Ramos (cell line): ENCODE measurements around the gene NDST1.
"Not testable (repeated sequence)": the region's sequence is repeated elsewhere in the genome, so short reads cannot be mapped to it uniquely, and the experiment has no call there.

ENCODE experiments used
- in situ Hi-C: fragments of 300-500 bp; cut with MboI; formaldehyde crosslinking; loops from one replicate; pipeline ENCODE4 v1.14.3; 2022; ENCODE audit warnings: low sequenced_read_pairs; ENCODE audit not compliant: unreplicated experiment

The NDST1 gene

DNA sequence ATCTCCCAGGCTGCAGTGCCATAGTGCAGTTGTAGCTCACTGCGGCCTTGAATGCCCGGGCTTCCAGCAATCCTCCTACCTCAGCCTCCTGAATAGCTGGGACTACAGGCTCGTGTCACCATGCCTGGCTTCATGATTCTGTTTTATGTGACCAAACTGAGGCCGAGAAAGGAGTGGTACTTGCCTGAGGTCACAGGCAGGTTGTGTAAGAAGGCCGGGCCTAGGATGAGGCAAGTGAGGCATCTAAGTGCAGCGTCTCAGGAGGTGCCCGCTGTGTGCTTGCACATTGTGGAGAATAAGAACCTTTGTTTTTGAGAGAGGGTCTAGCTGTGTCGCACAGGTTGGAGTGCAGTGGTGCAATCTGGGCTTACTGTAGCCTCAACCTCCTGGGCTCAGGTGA, 2.1 kb upstream of the NDST1 start:
- in situ Hi-C loops, result no loop called here

DNA sequence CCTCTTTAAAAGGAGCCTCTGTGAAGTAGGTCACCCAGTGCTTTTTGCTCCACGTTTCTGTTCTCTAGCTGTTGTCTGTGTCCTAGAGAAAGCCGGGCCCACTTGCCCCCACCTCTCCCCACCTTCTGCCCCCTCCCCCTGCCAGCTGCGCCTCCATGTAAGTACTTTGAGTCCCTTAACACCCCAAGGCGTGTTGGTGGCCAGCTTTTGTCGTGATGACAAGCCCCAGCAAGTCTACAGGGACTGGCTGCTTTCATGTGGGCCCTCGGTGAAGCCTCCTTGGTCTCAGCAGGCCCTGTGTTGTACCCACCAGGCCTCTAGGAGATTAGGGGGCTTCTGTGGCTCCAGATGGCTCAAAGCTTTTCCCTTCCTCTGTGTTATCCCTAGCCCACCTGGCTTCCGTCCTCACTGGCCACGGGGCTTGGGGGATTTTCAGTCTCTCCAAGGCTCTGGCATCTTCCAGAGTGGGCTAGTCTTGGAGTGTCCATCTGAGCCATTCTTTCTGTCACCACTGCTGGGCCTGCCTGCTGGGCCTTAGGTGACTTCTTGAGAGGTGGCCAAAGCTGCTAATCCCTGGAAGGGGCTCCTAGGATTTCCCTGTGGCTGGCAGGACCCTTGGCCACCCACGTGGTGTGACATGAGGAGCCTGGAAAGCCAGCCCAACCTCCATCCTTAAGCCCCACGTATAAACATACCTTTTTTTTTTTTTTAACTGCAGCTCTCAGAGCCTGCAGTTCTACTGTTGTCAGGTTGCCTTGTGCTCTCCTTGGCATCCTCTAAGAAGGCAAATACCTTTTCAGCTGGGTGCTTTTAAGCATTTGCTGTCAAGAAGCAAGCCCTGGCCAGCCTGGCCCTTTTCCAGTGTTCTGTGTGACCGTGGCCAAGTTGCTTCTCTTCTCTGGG, 1.1 kb upstream of the NDST1 start:
- in situ Hi-C loops, result no loop called here

DNA sequence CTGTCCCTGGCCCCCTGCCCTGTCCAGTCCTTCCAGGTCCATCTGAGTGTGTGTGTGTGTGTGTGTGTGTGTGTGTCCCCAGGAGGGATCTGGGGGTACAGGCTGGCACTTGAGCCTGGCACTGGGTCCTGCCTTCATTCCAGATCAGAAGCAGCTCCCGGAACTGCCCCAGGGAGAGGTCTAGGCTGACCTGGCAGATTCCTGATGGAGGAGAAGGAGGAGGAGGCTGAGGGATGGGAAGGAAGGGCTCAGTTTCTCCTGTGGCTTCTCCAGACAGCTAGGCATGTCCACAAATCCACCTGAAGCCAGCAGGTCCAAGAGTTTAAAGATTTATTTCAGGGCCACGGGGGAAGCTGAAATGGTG, 328 bp downstream of the NDST1 start:
- in situ Hi-C loops, result no loop called here

DNA sequence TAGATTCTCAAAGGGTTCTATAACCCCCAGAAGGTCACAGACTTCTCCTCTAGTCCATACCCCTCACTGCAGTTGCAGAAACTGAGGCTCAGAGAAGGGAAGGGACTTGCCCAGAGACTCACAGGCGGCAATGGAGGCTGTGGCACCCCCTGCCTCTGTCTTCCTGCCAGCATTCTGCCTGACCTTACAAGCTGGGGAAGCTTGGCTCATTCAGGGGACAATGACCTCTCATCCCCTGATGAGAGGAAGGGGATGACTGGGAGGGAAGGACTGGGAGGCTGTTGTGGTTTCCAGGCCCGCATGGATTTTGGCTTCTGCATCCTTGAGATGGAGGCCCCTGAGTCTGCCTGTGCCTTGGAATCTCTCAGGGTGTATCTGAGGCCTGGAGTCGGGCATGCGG, 897 bp downstream of the NDST1 start:
- in situ Hi-C loops, result no loop called here

DNA sequence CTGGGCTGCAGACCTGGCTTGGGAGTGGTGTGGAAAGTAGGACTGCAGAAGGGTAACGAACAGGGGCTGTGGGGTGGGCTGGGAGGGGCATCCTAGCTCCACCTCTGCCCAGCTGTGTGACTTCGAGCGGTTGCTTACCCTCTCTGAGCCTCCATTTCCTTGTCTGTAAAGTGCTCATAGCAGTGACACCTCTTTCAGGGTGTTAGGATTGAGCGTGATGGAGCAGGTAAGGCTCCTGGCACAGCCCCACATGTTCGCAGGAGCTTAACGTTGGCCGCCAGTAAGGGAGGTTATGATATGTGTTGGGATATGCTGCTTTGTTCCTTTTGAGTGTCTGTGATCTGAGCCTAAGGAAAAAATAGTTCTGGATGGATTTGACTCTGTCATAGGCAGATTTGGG, 2.1 kb downstream of the NDST1 start:
- in situ Hi-C loops, result no loop called here

DNA sequence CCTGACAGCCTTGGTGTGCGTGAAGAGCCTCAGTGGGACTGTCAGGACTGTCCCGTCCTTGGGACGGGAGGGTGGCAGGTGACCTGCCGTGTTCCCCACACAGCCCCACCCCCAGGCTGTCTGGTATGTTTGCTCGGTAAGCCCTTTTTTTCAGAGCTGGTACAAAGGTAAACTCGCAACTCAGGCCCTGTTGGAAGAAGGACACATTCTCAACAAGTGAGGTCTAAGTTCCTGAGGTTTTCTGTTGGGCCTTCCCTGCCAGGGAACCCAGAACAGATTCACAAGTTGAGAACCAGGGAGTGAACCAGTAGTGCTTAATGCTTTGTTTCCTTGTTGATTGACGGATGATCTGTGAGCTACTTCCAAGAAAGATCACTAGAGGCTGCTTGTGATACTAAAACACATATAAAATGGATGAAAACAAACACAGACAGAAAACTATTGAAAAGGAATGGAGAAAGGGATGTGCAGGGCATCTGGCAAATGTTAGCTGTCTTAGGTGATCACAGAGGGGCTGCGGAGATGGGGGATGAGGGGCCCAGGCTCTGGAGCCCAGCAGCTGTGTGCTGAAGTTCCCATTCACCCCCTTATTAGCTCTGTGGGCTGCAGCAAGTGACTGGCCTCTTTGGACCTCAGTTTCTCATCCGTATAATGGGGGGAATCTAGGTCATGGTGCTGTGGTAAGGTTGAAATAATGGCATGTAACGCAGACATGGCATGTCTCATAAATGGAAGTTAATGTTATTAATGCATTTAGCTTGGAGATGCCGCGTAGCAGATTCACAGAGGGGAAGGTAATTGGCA, 2.7 kb downstream of the NDST1 start:
- in situ Hi-C loops, result no loop called here

DNA sequence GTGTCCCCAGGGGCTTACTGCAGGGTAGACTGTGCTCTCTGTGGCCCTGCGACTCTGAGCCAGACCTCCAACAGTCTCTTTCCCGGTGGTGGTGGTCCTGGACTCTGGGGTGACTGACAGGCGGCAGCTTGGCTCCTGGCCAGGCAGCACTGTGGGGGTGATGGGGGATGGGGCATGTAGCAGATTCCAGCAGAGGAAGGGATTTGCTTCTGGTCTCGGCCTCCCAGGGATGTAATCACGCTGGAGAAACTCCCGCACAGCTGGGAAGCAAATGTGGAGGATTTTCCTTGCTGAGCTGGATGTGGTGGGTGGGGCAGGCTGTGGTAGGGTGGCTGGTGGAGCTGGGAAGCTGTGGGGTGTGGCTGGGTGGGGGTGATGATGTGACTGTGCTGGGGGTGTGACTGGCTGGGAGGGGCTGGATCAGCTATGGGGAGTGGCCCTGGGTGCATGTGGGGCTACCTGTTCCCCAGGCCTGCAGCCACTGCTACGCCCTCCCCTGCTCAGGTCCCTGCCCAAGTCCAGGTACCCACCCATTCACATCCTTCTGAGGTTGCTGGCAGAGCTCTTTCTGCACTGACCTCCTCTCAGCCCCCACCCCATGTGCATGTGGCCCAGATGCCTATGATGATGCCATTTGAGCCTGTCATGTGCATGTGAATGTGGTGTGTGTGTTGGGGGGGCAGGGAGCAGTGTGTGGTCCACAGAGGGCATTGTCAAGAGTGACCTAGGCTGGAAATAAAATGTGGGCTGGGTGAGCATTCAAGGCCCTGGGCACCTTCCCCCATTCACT, 3.8 kb downstream of the NDST1 start:
- in situ Hi-C loops, result no loop called here

DNA sequence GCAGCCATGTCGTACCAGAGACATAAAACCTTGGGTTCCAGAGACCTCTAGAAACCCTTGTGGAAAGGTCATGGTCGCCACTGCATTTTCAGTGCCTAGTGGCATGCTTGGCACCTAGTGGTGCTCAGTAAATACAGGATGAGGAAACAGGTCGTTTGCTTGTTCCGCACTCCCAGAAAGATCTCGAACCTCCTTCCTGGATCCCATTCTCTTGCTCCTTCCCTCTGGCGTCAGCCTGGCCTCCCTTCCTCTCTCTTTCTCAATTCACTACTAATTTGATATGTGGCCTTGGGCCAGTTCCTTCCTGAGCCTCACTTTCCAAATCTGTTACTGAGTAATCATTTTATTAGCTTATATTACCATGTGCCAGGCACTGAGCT, 4.4 kb downstream of the NDST1 start:
- in situ Hi-C loops, result no loop called here

DNA sequence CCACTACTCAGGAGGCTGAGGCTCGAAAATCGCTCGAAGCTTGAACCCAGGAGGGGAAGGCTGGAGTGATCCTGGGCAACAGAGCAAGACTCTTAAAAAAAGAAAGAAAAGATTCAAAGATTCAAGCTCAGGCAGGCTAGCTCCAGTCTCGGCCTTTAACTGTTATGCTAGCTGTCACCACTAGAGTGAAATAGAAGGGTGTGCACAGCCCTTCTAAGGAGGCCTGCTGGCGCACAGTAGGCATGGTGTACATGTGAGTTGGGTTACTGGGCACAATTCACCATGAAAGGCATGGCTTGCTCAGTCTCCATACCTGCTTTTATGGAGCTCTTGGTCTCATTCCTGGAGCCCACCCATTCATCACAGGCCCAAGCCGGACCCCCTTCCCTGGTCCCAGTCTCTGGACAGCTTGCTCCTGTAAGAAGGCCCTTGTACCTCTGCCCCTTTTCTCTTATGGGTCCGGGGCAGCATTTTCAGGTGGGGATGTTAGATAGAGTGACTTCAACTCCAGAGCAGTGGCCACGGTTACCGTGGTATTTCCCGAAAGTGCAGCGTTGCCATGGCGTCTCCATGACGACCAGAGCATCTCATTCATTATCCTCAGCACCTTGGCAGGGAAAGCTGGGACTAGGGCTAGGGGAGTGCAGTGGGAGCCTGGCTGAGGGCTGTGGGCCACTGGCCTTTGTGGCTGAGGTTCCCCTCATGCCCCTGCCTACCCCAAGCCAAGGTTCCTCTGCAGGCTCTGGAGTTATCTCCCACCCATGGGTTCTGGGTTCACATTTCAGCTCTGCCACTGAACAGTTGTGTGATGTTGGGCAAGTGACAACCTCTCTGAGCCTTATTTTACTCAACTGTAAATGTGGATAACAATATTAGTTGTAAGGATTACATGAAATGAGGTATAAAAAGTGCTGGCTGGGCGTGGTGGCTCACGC, 5.7 kb downstream of the NDST1 start:
- in situ Hi-C loops, result no loop called here

DNA sequence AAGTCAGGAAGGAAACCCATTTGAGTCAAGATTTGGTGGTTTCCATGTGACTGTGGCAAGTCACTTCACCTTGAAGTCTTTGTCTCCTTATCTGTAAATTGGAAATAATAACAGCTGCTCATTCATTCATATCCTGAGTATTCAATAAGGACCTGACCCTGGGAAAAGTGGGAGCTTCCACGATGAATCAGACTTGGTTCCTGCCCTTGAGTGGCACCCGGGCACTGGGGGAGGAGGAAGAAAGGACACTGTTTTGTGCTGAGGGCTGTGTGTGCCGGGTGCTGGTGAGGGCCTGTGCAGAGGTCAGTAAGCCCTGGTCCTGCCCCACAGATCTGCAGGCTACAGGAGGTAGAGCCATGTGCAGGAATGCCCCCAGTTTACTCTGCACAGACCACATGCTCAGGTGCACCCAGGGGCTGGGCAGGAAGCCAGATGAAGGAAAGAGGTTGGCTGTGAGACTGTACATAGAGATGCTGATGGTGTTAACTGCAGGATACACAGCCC, 6.8 kb downstream of the NDST1 start:
- in situ Hi-C loops, result no loop called here

DNA sequence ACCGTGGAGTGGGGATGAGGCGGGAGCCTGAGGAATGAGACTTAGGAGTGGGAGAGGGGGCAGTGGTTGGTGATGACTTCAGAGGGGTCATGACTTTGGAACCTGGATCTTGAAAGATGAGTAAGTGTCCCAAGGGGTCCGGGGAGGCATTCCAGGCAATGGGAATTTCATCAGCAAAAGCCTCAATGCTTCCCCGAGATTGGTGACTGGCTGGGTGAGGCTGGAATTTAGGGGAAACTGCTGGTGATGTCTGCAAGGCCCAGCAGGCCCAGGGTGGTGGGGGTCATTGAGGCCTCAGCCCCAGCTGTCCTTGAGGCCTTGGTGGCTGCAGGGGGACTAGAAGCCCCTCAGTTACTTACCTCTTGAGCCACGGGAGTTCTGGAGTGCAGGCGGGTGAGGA, 7.5 kb downstream of the NDST1 start:
- in situ Hi-C loops, result no loop called here

DNA sequence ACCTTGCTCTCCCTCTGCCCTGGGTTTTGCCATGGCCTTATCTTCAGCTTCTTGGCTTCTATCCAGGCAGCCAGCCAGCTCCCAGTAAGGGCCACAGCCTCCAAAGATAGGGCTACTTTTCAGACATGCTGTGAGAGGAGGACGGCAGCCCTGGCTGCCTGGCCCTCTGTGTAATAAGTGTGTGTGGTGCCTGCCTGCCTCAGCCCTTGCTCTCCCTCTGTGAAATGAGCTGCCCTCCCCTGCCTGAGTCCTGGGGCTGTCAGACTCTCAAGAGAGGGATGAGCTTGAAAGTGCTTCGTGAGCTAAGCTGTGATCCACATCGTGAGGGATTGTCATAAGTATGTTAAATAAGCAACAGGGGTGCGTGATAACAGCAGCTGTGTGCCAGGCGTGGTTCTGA, 8.1 kb downstream of the NDST1 start:
- in situ Hi-C loops, result no loop called here

DNA sequence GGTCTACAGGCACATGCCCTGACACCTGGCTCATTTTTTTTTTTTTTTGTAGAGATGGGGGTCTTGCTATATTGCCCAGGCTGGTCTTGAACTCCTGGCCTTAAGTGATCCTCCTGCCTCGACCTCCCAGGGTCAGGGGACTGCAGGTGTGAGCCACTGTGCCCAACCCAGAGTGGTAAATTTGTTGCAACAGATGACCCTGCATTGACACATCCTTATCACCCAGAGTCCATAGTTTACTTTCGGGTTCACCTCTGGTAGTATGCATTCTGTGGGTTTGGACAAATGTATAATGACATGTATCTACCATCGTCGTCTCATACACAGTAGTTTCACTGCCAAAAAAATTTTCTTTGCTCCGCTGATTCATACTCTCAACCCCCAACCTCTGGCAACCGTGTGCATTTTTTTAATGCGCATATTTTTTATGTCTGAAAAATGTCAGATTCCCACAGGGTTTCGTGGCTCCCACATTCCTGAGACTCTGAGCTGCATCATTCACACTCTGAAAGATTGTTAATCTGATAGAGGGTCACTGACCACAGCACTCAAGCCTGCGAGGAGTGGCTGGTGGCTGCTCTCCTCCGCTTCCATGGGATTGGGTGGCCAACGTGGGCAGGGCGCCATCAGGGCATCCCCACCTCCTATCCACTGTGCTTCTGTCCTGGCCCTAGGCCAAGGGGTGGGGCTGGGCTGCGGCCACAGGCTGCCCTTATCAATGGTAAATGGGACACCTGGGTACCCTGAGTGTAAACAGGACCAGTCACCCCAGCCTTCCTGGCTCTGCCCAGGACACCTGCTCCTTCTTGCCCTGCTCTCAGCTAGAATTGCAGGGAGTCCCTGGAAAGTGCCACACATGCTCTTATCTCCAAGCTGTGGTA, 9.6 kb downstream of the NDST1 start:
- in situ Hi-C loops, result no loop called here

DNA sequence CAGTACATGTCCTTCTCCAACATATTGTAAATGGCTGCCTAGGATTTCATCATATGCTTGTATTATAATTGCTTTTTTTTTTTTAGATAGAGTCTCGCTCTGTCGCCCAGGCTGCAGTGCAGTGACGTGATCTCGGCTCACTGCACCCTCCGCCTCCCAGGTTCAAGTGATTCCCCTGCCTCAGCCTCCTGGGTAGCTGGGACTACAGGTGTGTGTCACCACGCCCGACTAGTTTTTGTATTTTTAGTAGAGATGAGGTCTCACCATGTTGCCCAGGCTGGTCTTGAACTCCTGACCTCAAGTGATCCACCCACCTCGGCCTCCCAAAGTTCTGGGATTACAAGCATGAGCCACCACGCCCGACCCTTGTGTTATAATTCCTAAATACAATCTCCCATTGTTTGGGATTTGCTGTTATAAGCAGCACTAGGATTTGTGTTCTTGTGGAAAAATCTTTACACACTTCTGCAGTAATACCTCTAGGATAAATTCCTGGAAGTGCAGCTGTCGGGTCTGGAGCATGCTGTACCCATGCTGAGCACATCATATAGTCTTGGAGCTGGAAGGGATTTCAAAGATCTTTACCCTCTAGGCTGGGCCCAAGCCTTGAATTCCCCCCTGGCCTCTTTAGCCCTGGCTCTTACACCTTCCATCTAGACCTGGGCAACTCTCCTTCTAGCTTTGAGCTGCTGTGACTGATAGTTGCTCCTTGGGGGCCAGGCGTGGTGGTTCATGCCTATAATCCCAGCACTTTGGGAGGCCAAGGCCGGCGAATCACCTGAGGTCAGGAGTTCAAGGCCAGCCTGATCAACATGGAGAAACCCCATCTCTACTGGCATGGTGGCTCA, 11.0 kb downstream of the NDST1 start:
- in situ Hi-C loops, result not testable (repeated sequence)

DNA sequence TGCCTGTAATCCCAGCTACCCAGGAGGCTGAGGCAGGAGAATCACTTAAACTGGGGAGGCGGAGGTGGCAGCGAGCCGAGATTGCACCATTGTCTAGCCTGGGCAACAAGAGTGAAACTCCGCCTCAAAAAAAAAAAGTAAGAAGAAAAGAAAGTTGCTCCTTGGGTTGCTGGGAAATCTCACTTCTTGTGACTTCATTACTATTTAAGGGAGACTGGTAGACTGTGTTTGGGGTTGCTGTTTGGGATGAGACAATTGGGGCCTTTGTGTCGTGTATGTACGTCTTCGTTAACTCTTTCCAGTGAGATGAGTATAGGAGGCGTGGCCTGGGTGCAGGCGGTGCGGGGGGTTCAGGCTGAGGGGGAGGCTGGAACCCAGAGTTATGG, 11.6 kb downstream of the NDST1 start:
- in situ Hi-C loops, result no loop called here

DNA sequence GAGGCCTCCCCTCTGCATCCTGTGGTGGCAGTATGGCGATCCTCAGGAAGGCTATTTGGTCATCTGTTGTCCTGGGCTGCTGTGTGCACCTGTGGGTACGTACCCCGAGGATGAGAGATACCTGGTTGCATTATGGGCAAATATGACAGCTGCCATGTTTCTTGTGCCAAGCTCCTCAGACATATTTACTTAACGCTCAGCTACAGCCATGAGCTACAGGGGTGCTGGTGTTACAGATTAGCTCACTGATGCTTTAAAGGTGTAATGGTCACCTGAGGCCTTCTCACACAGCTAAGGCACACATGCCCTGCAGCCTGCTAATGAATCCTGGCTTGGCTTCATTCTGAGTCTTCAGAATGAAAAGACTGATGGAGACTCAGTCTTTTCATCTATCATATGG, 12.0 kb downstream of the NDST1 start:
- in situ Hi-C loops, result no loop called here

DNA sequence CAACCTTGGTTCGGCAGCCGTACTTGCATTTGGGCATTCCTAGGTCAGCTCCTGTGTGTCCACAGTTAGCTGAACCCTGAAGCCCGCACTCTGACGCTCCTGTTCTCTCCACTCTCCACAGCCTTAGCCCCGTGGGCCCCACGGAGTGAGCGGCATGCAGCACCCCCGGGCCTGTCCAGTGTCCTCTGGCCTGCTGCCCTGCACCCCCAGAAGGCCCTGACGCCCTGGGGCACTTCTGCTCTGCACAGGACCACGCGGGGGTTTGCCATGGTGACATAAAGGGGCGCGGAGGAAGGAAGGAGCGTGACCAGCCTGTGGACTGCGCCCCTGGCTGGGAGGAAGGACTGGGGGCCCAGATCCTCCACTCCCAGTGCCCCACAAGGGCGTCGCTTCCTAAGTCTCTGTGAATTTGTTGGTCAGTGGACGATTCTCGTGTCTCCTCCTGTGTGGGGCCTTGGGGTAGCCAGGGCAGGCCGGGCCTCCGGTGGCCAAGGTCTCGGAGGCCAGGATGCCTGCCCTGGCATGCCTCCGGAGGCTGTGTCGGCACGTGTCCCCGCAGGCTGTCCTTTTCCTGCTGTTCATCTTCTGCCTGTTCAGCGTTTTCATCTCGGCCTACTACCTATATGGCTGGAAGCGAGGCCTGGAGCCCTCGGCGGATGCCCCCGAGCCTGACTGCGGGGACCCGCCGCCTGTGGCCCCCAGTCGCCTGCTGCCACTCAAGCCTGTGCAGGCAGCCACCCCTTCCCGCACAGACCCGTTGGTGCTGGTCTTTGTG, 13.0 kb downstream of the NDST1 start:
- in situ Hi-C loops, result no loop called here
